Neural cell (in vitro differentiated cells): Measurements from ENCODE around the gene DHX29. TPM values are rescaled to one million over a fixed set of nuclear protein-coding genes. Genes with fewer than 3 reads are reported as not detected.
"Not testable (repeated sequence)": the region's sequence is repeated elsewhere in the genome, so short reads cannot be mapped to it uniquely, and the experiment has no call there.

Experiments
- H2AFZ ChIP-seq: fragments of 200-600, 300-800 bp; sonication (generic), shearing (Covaris generic); 2 replicates; pipeline ENCODE4 v1.6.0; 2014; ENCODE audit warnings: low read depth, mild to moderate bottlenecking, antibody characterized with exemption, low read length, moderate library complexity
- H3F3A ChIP-seq: fragments of 200-600 bp; shearing (Covaris generic); 2 replicates; pipeline ENCODE4 v1.6.1; 2016; ENCODE audit warnings: mild to moderate bottlenecking, moderate library complexity, mixed read lengths, antibody characterized with exemption, low read length; ENCODE audit not compliant: insufficient read depth, poor library complexity, severe bottlenecking
- H3K27ac ChIP-seq: fragments of 200-600, 300-800 bp; sonication (generic), shearing (Covaris generic); 2 replicates; pipeline ENCODE4 v1.5.1; 2014; ENCODE audit warnings: mild to moderate bottlenecking, low read length, moderate library complexity
- H3K27me3 ChIP-seq: fragments of 300-800, 200-600 bp; sonication (generic), shearing (Covaris generic); 2 replicates; pipeline ENCODE4 v1.6.0; 2014; ENCODE audit warnings: mild to moderate bottlenecking, low read depth, low read length, moderate library complexity; ENCODE audit not compliant: insufficient read depth
- H3K36me3 ChIP-seq: fragments of 300-800, 200-600 bp; sonication (generic), shearing (Covaris generic); 2 replicates; pipeline ENCODE4 v1.5.1; 2014; ENCODE audit warnings: mild to moderate bottlenecking, antibody characterized with exemption, low read length, moderate library complexity; ENCODE audit not compliant: insufficient read depth
- H3K4me2 ChIP-seq: fragments of 300-800, 200-600 bp; sonication (generic), shearing (Covaris generic); 2 replicates; pipeline ENCODE4 v1.6.0; 2014; ENCODE audit warnings: mild to moderate bottlenecking, low read length
- H3K4me3 ChIP-seq: fragments of 300-800, 200-600 bp; sonication (generic), shearing (Covaris generic); 2 replicates; pipeline ENCODE4 v1.5.1; 2014; ENCODE audit warnings: mild to moderate bottlenecking, low read length, moderate library complexity
- H3K79me2 ChIP-seq: fragments of 200-600 bp; shearing (Covaris generic); replicated peaks from 2 replicates; pipeline ENCODE4 v1.6.0; 2014; ENCODE audit warnings: mild to moderate bottlenecking, low read length, moderate library complexity; ENCODE audit not compliant: insufficient read depth
- H3K9ac ChIP-seq: fragments of 300-800, 200-600 bp; sonication (generic), shearing (Covaris generic); 2 replicates; pipeline ENCODE4 v1.6.1; 2016; ENCODE audit warnings: mild to moderate bottlenecking, low read length, mixed read lengths
- H3K9me2 ChIP-seq: fragments of 200-600 bp; shearing (Covaris generic); 2 replicates; pipeline ENCODE4 v1.6.1; 2016; ENCODE audit warnings: mild to moderate bottlenecking, low read length, mixed read lengths; ENCODE audit not compliant: insufficient read depth
- H3K9me3 ChIP-seq: fragments of 200-600, 300-800 bp; sonication (generic), shearing (Covaris generic); 2 replicates; pipeline ENCODE4 v1.6.1; 2016; ENCODE audit warnings: mild to moderate bottlenecking, mixed run types, low read length, moderate library complexity, mixed read lengths
- H4K20me1 ChIP-seq: fragments of 200-600 bp; shearing (Covaris generic); 2 replicates; pipeline ENCODE4 v1.6.1; 2016; ENCODE audit warnings: mild to moderate bottlenecking, mixed run types; ENCODE audit not compliant: insufficient read depth
- EP300 ChIP-seq: fragments of 450-650 bp; conservative IDR thresholded peaks from 2 replicates; pipeline ENCODE4 v1.6.1; 2014; ENCODE audit warnings: antibody characterized with exemption, mild to moderate bottlenecking, moderate library complexity; ENCODE audit not compliant: poor library complexity, severe bottlenecking
- EZH2 ChIP-seq: fragments of 200-600, 300-800 bp; shearing (Covaris generic), sonication (generic); IDR thresholded peaks from 2 replicates; pipeline ENCODE4 v1.6.1; 2014; ENCODE audit warnings: antibody characterized with exemption, low read length, borderline replicate concordance, mild to moderate bottlenecking; ENCODE audit not compliant: insufficient read depth, poor library complexity, severe bottlenecking
- MXI1 ChIP-seq: fragments of 450-650 bp; conservative IDR thresholded peaks from 2 replicates; pipeline ENCODE4 v1.6.1; 2014; ENCODE audit warnings: antibody characterized with exemption, mild to moderate bottlenecking; ENCODE audit not compliant: poor library complexity, severe bottlenecking
- POLR2AphosphoS5 ChIP-seq: IDR thresholded peaks from 2 replicates; pipeline ENCODE4 v1.6.1; 2012
- RAD21 ChIP-seq: fragments of 450-650 bp; conservative IDR thresholded peaks from 2 replicates; pipeline ENCODE4 v1.6.1; 2014; ENCODE audit warnings: antibody characterized with exemption, mild to moderate bottlenecking, moderate library complexity
- SMC3 ChIP-seq: fragments of 450-650 bp; conservative IDR thresholded peaks from 2 replicates; pipeline ENCODE4 v1.6.1; 2014; ENCODE audit warnings: antibody characterized with exemption, mild to moderate bottlenecking, moderate library complexity; ENCODE audit not compliant: poor library complexity
- TAF1 ChIP-seq: IDR thresholded peaks from 2 replicates; pipeline ENCODE4 v1.6.1; 2012; ENCODE audit warnings: low read depth
- polyA plus RNA-seq: library from polyadenylated mRNA; depleted of rRNA; stranded (reverse); fragments of >200 nt; gene quantifications from 2 replicates; pipeline ENCODE4 v1.2.3, GENCODE V29; 2014
- TF ChIP-seq, protein P1 (sequence below): fragments of 450-650 bp; IDR thresholded peaks from 2 replicates; pipeline ENCODE4 v1.5.1; 2014; ENCODE audit warnings: antibody characterized with exemption, mild to moderate bottlenecking, moderate library complexity; ENCODE audit not compliant: poor library complexity, severe bottlenecking
- TF ChIP-seq, protein P2 (sequence below): IDR thresholded peaks from 2 replicates; pipeline ENCODE4 v1.6.1; 2012; ENCODE audit warnings: borderline replicate concordance

The DHX29 gene
- polyA plus RNA-seq, 1 donor from 2014 or later: 48.1 TPM

DNA sequence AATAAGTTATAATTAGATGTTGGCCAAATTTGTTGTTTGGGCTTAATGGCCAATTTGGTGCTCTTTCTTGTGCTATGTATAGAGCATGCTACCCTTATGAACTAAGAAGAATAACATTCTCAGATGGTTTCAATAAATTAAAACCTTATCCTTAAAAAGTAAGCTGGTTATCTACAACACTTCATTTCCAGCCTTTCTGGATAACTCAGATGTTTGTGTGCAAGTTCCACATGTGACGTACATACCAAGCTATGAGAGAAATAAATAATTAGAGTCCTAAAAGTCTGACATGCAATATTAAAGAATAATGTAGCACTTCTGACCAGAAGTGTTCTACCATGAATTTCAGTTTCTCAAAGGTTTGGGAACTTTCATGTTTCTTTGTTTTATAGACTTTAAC, 12.0 kb upstream of the DHX29 start:
- Histone ChIP-seq H3K79me2 (peaks cover 43% of the 10 kb centered on the region), H3K9me3 (no peaks in the 10 kb centered on the region), H3K4me3 (no peak overlapping the region), H3K36me3 (no peaks in the 10 kb centered on the region), H3F3A (peaks cover 5% of the 10 kb centered on the region), H3K27me3 (no peaks in the 10 kb centered on the region), H3K27ac (no peak overlapping the region), H3K4me2 (no peak overlapping the region), H3K9ac (no peak overlapping the region), H2AFZ (no peak overlapping the region), H4K20me1 (no peaks in the 10 kb centered on the region), H3K9me2 (no peaks in the 10 kb centered on the region)
- TF ChIP-seq RAD21: no peak
- TF ChIP-seq MXI1: no peak
- TF ChIP-seq, protein P1, sequence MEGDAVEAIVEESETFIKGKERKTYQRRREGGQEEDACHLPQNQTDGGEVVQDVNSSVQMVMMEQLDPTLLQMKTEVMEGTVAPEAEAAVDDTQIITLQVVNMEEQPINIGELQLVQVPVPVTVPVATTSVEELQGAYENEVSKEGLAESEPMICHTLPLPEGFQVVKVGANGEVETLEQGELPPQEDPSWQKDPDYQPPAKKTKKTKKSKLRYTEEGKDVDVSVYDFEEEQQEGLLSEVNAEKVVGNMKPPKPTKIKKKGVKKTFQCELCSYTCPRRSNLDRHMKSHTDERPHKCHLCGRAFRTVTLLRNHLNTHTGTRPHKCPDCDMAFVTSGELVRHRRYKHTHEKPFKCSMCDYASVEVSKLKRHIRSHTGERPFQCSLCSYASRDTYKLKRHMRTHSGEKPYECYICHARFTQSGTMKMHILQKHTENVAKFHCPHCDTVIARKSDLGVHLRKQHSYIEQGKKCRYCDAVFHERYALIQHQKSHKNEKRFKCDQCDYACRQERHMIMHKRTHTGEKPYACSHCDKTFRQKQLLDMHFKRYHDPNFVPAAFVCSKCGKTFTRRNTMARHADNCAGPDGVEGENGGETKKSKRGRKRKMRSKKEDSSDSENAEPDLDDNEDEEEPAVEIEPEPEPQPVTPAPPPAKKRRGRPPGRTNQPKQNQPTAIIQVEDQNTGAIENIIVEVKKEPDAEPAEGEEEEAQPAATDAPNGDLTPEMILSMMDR: no peak
- TF ChIP-seq EZH2: no peak
- TF ChIP-seq TAF1: no peak
- no peak for TF ChIP-seq POLR2AphosphoS5
- TF ChIP-seq SMC3: no peak
- TF ChIP-seq EP300: no peak
- TF ChIP-seq, protein P2, sequence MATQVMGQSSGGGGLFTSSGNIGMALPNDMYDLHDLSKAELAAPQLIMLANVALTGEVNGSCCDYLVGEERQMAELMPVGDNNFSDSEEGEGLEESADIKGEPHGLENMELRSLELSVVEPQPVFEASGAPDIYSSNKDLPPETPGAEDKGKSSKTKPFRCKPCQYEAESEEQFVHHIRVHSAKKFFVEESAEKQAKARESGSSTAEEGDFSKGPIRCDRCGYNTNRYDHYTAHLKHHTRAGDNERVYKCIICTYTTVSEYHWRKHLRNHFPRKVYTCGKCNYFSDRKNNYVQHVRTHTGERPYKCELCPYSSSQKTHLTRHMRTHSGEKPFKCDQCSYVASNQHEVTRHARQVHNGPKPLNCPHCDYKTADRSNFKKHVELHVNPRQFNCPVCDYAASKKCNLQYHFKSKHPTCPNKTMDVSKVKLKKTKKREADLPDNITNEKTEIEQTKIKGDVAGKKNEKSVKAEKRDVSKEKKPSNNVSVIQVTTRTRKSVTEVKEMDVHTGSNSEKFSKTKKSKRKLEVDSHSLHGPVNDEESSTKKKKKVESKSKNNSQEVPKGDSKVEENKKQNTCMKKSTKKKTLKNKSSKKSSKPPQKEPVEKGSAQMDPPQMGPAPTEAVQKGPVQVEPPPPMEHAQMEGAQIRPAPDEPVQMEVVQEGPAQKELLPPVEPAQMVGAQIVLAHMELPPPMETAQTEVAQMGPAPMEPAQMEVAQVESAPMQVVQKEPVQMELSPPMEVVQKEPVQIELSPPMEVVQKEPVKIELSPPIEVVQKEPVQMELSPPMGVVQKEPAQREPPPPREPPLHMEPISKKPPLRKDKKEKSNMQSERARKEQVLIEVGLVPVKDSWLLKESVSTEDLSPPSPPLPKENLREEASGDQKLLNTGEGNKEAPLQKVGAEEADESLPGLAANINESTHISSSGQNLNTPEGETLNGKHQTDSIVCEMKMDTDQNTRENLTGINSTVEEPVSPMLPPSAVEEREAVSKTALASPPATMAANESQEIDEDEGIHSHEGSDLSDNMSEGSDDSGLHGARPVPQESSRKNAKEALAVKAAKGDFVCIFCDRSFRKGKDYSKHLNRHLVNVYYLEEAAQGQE: no peak

DNA sequence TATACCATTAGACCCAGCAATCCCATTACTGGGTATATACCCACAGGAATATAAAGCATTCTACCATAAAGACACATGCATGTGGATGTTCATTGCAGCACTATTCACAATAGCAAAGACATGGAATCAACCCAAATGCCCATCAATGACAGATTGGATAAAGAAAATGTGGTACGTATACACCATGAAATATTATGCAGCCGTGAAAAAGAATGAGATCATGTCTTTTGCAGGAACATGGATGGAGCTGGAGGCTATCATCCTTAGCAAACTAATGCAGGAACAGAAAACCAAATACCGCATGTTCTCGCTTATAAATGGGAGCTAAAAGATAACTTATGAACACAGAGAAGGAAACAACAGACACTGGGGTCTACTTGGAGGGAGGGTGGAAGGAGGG, 10.7 kb upstream of the DHX29 start:
- not testable (repeated sequence) for H2AFZ ChIP-seq, H3K9me3 ChIP-seq, H3K9me2 ChIP-seq, H3K27me3 ChIP-seq, H3F3A ChIP-seq, H3K9ac ChIP-seq, H3K36me3 ChIP-seq, H4K20me1 ChIP-seq, H3K4me3 ChIP-seq, H3K4me2 ChIP-seq, H3K27ac ChIP-seq
- peaks cover 54% of the 10 kb centered on the region for H3K79me2 ChIP-seq

DNA sequence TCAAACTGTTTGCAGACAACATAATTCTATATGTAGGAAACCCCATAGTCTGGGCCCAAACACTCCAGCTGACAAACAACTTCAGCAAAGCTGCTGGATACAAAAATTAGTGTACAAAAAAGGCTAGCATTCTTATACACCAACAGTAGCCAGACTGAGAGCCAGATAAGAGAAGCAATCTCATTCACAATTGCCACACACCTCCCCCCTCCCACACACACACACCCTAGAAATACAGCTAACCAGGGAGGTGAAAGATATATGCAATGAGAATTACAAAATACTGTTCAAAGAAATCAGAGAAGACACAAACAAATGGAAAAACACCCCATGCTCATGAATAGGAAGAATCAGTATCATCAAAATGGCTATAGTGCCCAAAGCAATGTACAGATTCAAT, 9.3 kb upstream of the DHX29 start:
- no peak overlapping the region for H3K9ac ChIP-seq

More for the DNA sequence above, 9.3 kb upstream of the DHX29 start:
- Histone ChIP-seq H4K20me1 (no peaks in the 10 kb centered on the region), H3F3A (peaks cover 5% of the 10 kb centered on the region), H3K79me2 (peaks cover 60% of the 10 kb centered on the region), H2AFZ (no peak overlapping the region), H3K27ac (no peak overlapping the region), H3K4me3 (no peak overlapping the region), H3K27me3 (no peaks in the 10 kb centered on the region), H3K4me2 (no peak overlapping the region), H3K36me3 (no peaks in the 10 kb centered on the region), H3K9me2 (no peaks in the 10 kb centered on the region), H3K9me3 (no peaks in the 10 kb centered on the region)
- TF ChIP-seq, protein P2: no peak
- TF ChIP-seq RAD21 (no peak), EZH2 (no peak), MXI1 (no peak), TAF1 (no peak), POLR2AphosphoS5 (no peak), EP300 (no peak), SMC3 (no peak)
- TF ChIP-seq, protein P1: no peak
